HepG2 (cell line): ENCODE data around the gene HK2. TPM values are rescaled to one million over a fixed set of nuclear protein-coding genes. Genes with fewer than 3 reads are reported as not detected.
A peak's percentile ranks its signal among the peaks of the same experiment; 100 is the strongest.

Source experiments
- ATM ChIP-seq: fragments of 450-650 bp; IDR thresholded peaks from 2 replicates; pipeline ENCODE4 v1.7.1; 2017; ENCODE audit warnings: mild to moderate bottlenecking, borderline replicate concordance
- FOXK2 ChIP-seq: fragments of 450-650 bp; IDR thresholded peaks from 2 replicates; pipeline ENCODE4 v1.6.1; 2016
- GLI4 ChIP-seq: sonication (generic); formaldehyde crosslinking; IDR thresholded peaks from 2 replicates; pipeline ENCODE4 v1.5.1; 2020; ENCODE audit warnings: missing genetic modification reagents, mild to moderate bottlenecking, moderate library complexity, borderline replicate concordance
- HNF4G ChIP-seq, 2 experiments: sonication (generic) in 1 of 2; formaldehyde crosslinking in 1 of 2; IDR thresholded peaks; 2 replicates each; pipeline versions ENCODE4 v1.4.0 to v1.6.1; 2011 to 2020; ENCODE audit warnings: borderline replicate concordance in 2 of 2, low read depth in 2 of 2, mild to moderate bottlenecking in 2 of 2, low read length in 1 of 2, missing genetic modification reagents in 1 of 2, moderate library complexity in 1 of 2
- MLLT10 ChIP-seq: sonication (generic); formaldehyde crosslinking; IDR thresholded peaks from 2 replicates; pipeline ENCODE4 v1.4.0; 2020; ENCODE audit warnings: missing genetic modification reagents
- PRMT3 ChIP-seq: sonication (generic); formaldehyde crosslinking; IDR thresholded peaks from 2 replicates; pipeline ENCODE4 v1.8.1; 2022; ENCODE audit warnings: low read depth, mild to moderate bottlenecking, moderate library complexity, missing genetic modification reagents, borderline replicate concordance
- TRIM24 ChIP-seq: sonication (generic); formaldehyde crosslinking; IDR thresholded peaks from 2 replicates; pipeline ENCODE4 v1.8.0; 2022; ENCODE audit warnings: mild to moderate bottlenecking, missing genetic modification reagents
- ZNF264 ChIP-seq: sonication (generic); formaldehyde crosslinking; IDR thresholded peaks from 2 replicates; pipeline ENCODE4 v1.4.0; 2020; ENCODE audit warnings: missing genetic modification reagents
- ZSCAN22 ChIP-seq: sonication (generic); formaldehyde crosslinking; IDR thresholded peaks from 2 replicates; pipeline ENCODE4 v1.4.0; 2020; ENCODE audit warnings: mild to moderate bottlenecking, missing genetic modification reagents
- polyA plus RNA-seq, 8 experiments: library from polyadenylated mRNA; depleted of rRNA in 3 of 8; stranded (reverse) in 7 of 8; unstranded in 1 of 8; fragments of >200 nt; fragmentation: Illumina TruSeq in 4 of 8; extraction: Trizol in 4 of 8; gene quantifications; 2 replicates each; pipeline versions ENCODE4 v1.2.1 to v1.2.3, GENCODE V29; 2011 to 2016; ENCODE audit warnings: low read depth in 4 of 8, missing spikeins in 1 of 8, mixed read lengths in 1 of 8; ENCODE audit not compliant: insufficient read depth in 1 of 8
- total RNA-seq, 5 experiments: library from RNA; depleted of rRNA; stranded (reverse); fragments of >200 nt; fragmentation: Illumina TruSeq; extraction: Trizol; gene quantifications; 2 replicates each; pipeline ENCODE4 v1.2.3, GENCODE V29; 2016; ENCODE audit warnings: low read depth in 1 of 5
- TF ChIP-seq, protein P1 (sequence below): sonication (generic); formaldehyde crosslinking; IDR thresholded peaks from 2 replicates; pipeline ENCODE4 v1.8.1; 2022; ENCODE audit warnings: mild to moderate bottlenecking, missing genetic modification reagents
- TF ChIP-seq, protein P2 (sequence below): sonication (generic); formaldehyde crosslinking; IDR thresholded peaks from 2 replicates; pipeline ENCODE4 v1.4.0; 2020; ENCODE audit warnings: missing genetic modification reagents, borderline replicate concordance
- TF ChIP-seq, protein P3 (sequence below): sonication (generic); formaldehyde crosslinking; conservative IDR thresholded peaks from 2 replicates; pipeline ENCODE4 v1.4.0; 2020; ENCODE audit warnings: missing genetic modification reagents
- TF ChIP-seq, protein P4 (sequence below): sonication (generic); formaldehyde crosslinking; IDR thresholded peaks from 2 replicates; pipeline ENCODE4 v1.4.0; 2020; ENCODE audit warnings: missing genetic modification reagents, borderline replicate concordance
- TF ChIP-seq, protein P5 (sequence below): IDR thresholded peaks from 2 replicates; pipeline ENCODE4 v1.6.1; 2016

HK2 gene
- total and polyA plus RNA-seq, 2 of the 13 experiments (the other 11 are each of a cell fraction or from before 2014, with no cell fraction given): 13.2 to 101 TPM

DNA sequence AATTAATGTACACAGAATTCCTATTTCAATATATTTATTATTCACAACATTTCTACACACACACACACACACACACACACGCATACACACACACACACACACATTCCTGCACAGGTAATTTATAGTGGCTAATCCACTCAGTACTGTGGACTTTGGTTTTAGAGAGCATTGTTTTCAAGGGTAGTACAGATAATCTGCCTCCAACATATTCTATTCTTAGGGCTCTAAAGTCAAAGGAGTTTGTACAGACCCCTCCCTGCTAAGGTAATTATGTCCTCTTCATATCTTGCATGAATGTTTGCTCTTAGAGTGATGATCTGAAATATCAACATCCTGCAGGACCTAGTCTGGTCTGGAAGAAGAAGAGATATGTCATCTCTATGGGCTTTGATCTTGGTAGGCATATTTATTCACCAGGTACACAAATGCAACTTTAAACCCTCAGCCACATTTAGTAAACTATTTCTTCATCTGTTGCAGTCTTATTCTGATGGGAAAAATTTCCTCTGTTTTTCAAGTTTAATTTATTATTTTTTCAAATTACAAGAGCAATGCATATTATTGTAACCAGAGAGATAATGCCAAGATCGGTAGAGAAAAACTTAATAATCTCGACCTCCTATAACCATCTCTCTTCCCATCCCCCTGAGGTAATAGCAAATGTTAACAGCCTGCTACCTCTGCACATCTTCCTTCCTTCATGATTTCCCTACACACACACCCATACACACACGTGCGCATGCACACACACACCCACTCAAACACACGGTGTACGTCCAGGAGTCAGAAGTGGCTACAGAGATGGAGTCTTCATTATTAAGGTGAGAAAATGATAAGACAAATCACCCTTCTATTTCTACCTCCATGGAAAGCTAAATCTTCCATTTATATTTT is 106.2 kb downstream of the HK2 start (continued):
- TF ChIP-seq, protein P1, sequence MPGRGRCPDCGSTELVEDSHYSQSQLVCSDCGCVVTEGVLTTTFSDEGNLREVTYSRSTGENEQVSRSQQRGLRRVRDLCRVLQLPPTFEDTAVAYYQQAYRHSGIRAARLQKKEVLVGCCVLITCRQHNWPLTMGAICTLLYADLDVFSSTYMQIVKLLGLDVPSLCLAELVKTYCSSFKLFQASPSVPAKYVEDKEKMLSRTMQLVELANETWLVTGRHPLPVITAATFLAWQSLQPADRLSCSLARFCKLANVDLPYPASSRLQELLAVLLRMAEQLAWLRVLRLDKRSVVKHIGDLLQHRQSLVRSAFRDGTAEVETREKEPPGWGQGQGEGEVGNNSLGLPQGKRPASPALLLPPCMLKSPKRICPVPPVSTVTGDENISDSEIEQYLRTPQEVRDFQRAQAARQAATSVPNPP (CRISPR knock-in tag): 0 out of 2 replicates have a peak, but pooled peaks have one; percentile 57
- TF ChIP-seq, protein P2, sequence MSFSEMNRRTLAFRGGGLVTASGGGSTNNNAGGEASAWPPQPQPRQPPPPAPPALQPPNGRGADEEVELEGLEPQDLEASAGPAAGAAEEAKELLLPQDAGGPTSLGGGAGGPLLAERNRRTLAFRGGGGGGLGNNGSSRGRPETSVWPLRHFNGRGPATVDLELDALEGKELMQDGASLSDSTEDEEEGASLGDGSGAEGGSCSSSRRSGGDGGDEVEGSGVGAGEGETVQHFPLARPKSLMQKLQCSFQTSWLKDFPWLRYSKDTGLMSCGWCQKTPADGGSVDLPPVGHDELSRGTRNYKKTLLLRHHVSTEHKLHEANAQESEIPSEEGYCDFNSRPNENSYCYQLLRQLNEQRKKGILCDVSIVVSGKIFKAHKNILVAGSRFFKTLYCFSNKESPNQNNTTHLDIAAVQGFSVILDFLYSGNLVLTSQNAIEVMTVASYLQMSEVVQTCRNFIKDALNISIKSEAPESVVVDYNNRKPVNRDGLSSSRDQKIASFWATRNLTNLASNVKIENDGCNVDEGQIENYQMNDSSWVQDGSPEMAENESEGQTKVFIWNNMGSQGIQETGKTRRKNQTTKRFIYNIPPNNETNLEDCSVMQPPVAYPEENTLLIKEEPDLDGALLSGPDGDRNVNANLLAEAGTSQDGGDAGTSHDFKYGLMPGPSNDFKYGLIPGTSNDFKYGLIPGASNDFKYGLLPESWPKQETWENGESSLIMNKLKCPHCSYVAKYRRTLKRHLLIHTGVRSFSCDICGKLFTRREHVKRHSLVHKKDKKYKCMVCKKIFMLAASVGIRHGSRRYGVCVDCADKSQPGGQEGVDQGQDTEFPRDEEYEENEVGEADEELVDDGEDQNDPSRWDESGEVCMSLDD (CRISPR knock-in tag): 0 out of 2 replicates have a peak, but pooled peaks have one; percentile 22
- no peak for TF ChIP-seq GLI4 (CRISPR knock-in tag)
- no peak for TF ChIP-seq ZSCAN22 (CRISPR knock-in tag)
- no peak for TF ChIP-seq PRMT3
- peak; percentile 30; the same call in 1 of the 2 replicates for TF ChIP-seq ZNF264 (CRISPR knock-in tag)
- TF ChIP-seq, protein P3, sequence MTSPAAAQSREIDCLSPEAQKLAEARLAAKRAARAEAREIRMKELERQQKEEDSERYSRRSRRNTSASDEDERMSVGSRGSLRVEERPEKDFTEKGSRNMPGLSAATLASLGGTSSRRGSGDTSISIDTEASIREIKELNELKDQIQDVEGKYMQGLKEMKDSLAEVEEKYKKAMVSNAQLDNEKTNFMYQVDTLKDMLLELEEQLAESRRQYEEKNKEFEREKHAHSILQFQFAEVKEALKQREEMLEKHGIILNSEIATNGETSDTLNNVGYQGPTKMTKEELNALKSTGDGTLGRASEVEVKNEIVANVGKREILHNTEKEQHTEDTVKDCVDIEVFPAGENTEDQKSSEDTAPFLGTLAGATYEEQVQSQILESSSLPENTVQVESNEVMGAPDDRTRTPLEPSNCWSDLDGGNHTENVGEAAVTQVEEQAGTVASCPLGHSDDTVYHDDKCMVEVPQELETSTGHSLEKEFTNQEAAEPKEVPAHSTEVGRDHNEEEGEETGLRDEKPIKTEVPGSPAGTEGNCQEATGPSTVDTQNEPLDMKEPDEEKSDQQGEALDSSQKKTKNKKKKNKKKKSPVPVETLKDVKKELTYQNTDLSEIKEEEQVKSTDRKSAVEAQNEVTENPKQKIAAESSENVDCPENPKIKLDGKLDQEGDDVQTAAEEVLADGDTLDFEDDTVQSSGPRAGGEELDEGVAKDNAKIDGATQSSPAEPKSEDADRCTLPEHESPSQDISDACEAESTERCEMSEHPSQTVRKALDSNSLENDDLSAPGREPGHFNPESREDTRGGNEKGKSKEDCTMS (CRISPR knock-in tag): no peak
- no peak for TF ChIP-seq MLLT10 (CRISPR knock-in tag)
- TF ChIP-seq ATM: no peak
- TF ChIP-seq HNF4G (IDR thresholded peaks at IDR 0.05; ENCODE audit: borderline replicate concordance, low read depth, low read length): peak; percentile 83
- TF ChIP-seq HNF4G (CRISPR knock-in tag; IDR thresholded peaks at IDR 0.05; ENCODE audit: borderline replicate concordance, low read depth): peak; percentile 87; the same call in 1 of the 2 replicates
- TF ChIP-seq TRIM24: no peak
- peak; percentile 71; the same call in 1 of the 2 replicates for TF ChIP-seq FOXK2
- TF ChIP-seq, protein P4, sequence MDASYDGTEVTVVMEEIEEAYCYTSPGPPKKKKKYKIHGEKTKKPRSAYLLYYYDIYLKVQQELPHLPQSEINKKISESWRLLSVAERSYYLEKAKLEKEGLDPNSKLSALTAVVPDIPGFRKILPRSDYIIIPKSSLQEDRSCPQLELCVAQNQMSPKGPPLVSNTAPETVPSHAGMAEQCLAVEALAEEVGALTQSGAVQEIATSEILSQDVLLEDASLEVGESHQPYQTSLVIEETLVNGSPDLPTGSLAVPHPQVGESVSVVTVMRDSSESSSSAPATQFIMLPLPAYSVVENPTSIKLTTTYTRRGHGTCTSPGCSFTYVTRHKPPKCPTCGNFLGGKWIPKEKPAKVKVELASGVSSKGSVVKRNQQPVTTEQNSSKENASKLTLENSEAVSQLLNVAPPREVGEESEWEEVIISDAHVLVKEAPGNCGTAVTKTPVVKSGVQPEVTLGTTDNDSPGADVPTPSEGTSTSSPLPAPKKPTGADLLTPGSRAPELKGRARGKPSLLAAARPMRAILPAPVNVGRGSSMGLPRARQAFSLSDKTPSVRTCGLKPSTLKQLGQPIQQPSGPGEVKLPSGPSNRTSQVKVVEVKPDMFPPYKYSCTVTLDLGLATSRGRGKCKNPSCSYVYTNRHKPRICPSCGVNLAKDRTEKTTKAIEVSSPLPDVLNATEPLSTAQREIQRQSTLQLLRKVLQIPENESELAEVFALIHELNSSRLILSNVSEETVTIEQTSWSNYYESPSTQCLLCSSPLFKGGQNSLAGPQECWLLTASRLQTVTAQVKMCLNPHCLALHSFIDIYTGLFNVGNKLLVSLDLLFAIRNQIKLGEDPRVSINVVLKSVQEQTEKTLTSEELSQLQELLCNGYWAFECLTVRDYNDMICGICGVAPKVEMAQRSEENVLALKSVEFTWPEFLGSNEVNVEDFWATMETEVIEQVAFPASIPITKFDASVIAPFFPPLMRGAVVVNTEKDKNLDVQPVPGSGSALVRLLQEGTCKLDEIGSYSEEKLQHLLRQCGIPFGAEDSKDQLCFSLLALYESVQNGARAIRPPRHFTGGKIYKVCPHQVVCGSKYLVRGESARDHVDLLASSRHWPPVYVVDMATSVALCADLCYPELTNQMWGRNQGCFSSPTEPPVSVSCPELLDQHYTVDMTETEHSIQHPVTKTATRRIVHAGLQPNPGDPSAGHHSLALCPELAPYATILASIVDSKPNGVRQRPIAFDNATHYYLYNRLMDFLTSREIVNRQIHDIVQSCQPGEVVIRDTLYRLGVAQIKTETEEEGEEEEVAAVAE (CRISPR knock-in tag): no peak
- TF ChIP-seq, protein P5, sequence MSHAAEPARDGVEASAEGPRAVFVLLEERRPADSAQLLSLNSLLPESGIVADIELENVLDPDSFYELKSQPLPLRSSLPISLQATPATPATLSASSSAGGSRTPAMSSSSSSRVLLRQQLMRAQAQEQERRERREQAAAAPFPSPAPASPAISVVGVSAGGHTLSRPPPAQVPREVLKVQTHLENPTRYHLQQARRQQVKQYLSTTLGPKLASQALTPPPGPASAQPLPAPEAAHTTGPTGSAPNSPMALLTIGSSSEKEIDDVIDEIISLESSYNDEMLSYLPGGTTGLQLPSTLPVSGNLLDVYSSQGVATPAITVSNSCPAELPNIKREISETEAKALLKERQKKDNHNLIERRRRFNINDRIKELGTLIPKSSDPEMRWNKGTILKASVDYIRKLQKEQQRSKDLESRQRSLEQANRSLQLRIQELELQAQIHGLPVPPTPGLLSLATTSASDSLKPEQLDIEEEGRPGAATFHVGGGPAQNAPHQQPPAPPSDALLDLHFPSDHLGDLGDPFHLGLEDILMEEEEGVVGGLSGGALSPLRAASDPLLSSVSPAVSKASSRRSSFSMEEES (CRISPR knock-in tag): peak; percentile 82
